ENCODE results near the gene GLT8D1. TPM values are rescaled to one million over a fixed set of nuclear protein-coding genes. Genes with fewer than 3 reads are reported as not detected.

The GLT8D1 gene
- total RNA-seq, 1 experiment from 2014 or later, result 48.2 TPM

GRCh38 chr3:52721730-52722008 lies 16.1 kb upstream of the GLT8D1 start:
- Histone ChIP-seq H3K36me3 (replicated peaks; ENCODE audit: control insufficient read depth, insufficient read depth, low read length) (no peaks in the 10 kb centered on the region; the same call in 1 of the 2 replicates), H3K4me3 (ENCODE audit: insufficient read depth, low read depth, low read length) (no peak overlapping the region), H3K27me3 (ENCODE audit: control insufficient read depth, insufficient read depth, low read length) (no peaks in the 10 kb centered on the region)
- DNase-seq, result no peak

- Histone ChIP-seq H3K36me3 (replicated peaks; ENCODE audit: control insufficient read depth, insufficient read depth, low read length) (no peaks in the 10 kb centered on the region; the same call in 1 of the 2 replicates), H3K4me3 (ENCODE audit: insufficient read depth, low read depth, low read length) (no peak overlapping the region), H3K27me3 (ENCODE audit: control insufficient read depth, insufficient read depth, low read length) (no peaks in the 10 kb centered on the region)
- DNase-seq, result no peak
These were observed 15.6 kb upstream of the GLT8D1 start for GRCh38 chr3:52721002-52721729.

DNA sequence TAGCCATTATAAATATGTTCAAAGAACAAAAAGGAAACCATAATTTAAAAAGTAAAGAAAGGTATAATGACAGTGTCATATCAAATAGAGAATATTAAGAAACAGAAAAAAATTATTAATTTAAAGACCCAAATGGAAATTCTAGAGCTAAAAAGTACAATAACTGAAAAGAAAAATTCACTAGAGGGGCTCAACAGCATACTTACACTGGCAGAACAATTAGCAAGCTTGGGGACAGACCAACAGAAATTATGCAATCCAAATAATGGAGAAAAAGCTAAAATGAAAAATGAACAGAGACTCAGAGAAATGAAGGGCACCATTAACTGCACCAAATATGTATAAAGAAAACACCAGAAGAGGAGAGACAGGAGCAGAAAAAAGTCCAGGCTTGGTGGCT lies 14.0 kb upstream of the GLT8D1 start:
- no peak for DNase-seq
- H3K27me3 ChIP-seq (ENCODE audit: control insufficient read depth, insufficient read depth, low read length), result no peaks in the 10 kb centered on the region
- H3K4me3 ChIP-seq (ENCODE audit: insufficient read depth, low read depth, low read length), result no peak overlapping the region
- no peaks in the 10 kb centered on the region; the same call in 1 of the 2 replicates for H3K36me3 ChIP-seq (replicated peaks; ENCODE audit: control insufficient read depth, insufficient read depth, low read length)

DNA sequence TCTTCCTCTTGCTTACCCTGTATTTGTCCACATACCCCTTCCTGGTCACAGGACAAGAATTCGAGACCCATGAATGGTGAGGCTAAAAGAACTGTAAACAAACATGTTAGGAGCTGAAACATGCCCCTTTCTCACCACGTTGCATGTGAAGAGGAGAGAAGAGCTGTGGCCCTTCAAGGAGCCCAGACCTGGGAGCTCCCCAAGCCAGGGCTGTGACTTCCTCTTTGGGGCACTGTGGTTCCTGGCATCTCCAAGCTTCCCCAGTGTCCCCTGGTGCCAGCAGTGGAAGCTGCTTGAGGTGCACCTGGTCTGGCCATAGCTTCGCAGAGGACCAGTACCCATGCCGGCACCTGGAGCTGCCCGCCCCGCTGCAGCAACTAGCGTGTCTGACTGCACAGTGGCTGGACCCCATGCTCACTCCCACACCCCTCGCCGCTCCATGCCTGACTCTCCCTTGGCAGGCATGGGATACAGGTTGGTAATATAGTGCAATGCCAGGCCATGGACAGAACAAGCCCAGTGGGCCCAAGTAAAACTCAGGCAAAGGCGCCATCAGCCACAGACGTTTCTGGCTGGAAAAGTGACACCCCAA lies 10.2 kb upstream of the GLT8D1 start:
- H3K27me3 ChIP-seq (ENCODE audit: control insufficient read depth, insufficient read depth, low read length), result no peaks in the 10 kb centered on the region
- no peak for DNase-seq
- H3K4me3 ChIP-seq (ENCODE audit: insufficient read depth, low read depth, low read length), result no peak overlapping the region
- peaks cover 2% of the 10 kb centered on the region; the same call in 1 of the 2 replicates for H3K36me3 ChIP-seq (replicated peaks; ENCODE audit: control insufficient read depth, insufficient read depth, low read length)

DNA sequence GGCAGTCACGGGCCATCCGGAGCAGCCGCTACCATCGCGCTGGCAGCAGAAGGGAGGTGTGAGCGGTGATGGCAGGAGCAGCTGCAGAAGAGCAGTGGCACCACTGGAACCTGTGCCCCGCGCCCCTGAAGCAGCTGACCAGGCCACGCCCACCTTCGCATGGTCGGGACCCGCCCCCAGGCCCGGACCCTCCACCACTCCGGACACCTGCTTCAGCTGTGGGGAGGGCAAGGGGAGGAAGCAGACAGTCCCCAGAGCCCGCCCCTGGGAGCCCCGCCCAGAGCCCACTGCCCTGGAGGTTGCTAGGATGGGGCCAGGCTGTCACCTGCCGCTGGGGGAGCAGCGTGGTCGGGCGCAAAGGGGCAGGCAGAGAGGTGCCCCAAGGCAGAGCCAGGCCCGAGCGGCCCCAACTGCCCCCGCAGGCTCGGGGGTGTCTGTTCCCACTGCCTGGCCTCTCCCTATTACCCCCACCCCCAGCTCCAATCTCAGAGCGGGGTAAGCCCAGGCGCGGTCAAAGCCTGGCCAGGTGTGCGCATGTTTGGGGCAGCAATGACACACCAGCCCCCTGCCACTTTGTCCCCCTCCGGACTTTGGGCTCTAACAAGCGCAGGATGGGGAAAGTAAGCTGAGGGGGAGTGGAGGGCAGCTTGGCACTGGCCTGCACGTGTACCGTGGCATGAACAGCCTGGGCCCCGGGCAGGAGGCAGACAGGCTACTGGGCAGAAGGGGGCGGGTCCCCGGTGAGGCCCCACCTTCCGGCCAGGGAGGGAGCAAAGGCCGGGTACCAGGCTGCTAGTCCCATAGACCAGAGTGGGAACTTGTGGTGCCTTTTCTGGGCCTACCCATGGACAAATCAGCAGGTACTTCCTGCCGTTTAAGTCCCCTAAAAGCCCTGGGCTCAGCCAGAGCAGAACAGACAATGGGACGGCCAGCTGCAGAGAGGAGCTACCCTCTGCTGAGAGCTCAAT lies 9.0 kb upstream of the GLT8D1 start:
- peaks cover 2% of the 10 kb centered on the region for H3K36me3 ChIP-seq (replicated peaks; ENCODE audit: control insufficient read depth, insufficient read depth, low read length)
- peak overlapping the region; percentile 50 for H3K4me3 ChIP-seq (ENCODE audit: insufficient read depth, low read depth, low read length)
- H3K27me3 ChIP-seq (ENCODE audit: control insufficient read depth, insufficient read depth, low read length), result no peaks in the 10 kb centered on the region
- peak; percentile 98 for DNase-seq

GRCh38 chr3:52712291-52713212 lies 7.0 kb upstream of the GLT8D1 start:
- no peaks in the 10 kb centered on the region for H3K27me3 ChIP-seq (ENCODE audit: control insufficient read depth, insufficient read depth, low read length)
- no peak for DNase-seq
- peaks cover 4% of the 10 kb centered on the region for H3K36me3 ChIP-seq (replicated peaks; ENCODE audit: control insufficient read depth, insufficient read depth, low read length)
- H3K4me3 ChIP-seq (ENCODE audit: insufficient read depth, low read depth, low read length), result no peak overlapping the region

DNA sequence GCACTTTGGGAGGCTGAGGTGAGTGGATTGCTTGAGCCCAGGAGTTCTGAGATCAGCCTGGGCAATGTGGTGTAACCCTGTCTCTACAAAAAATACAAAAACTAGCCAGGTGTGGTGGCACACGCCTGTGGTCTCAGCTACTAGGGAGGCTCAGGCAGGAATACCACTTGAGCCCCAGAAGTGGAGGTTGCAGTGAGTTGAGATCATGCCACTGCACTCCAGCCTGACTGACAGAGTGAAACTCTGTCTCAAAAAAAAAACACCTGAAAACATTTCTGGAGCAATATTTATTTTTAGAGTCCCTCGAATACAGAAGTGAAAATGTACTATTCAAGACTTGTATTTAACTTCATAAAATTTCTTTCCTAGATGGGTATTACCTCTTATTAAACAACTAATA lies 4.9 kb upstream of the GLT8D1 start:
- Histone ChIP-seq H3K27me3 (ENCODE audit: control insufficient read depth, insufficient read depth, low read length) (no peaks in the 10 kb centered on the region), H3K36me3 (replicated peaks; ENCODE audit: control insufficient read depth, insufficient read depth, low read length) (peaks cover 4% of the 10 kb centered on the region), H3K4me3 (ENCODE audit: insufficient read depth, low read depth, low read length) (no peak overlapping the region)
- DNase-seq, result no peak

DNA sequence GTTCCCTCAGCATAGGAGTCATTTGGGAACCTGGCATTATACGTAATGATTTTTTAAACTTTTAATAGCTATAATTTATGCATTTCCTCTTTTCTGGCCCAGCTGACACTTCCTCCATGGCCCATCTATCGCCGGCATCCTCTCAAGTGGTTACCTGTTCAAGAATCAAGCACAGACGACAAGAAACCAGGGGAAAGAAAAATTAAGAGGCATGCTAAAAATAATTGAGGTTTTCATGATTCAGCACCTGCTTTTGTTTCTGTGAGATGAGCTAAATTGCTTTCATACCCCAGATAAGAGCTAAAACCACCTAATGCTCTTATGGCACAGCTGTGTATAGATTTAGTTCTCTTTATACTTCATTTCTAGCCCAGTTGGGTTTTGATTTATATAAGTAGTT lies 2.0 kb upstream of the GLT8D1 start:
- Histone ChIP-seq H3K27me3 (ENCODE audit: control insufficient read depth, insufficient read depth, low read length) (no peaks in the 10 kb centered on the region), H3K4me3 (ENCODE audit: insufficient read depth, low read depth, low read length) (no peak overlapping the region), H3K36me3 (replicated peaks; ENCODE audit: control insufficient read depth, insufficient read depth, low read length) (peaks cover 4% of the 10 kb centered on the region)
- DNase-seq, result no peak

- Histone ChIP-seq H3K4me3 (ENCODE audit: insufficient read depth, low read depth, low read length) (peak overlapping the region; percentile 94), H3K36me3 (replicated peaks; ENCODE audit: control insufficient read depth, insufficient read depth, low read length) (peaks cover 2% of the 10 kb centered on the region), H3K27me3 (ENCODE audit: control insufficient read depth, insufficient read depth, low read length) (no peaks in the 10 kb centered on the region)
- DNase-seq, result no peak
These were observed 228 bp downstream of the GLT8D1 start for GRCh38 chr3:52705438-52705687.

GRCh38 chr3:52704611-52705437 lies 767 bp downstream of the GLT8D1 start:
- H3K4me3 ChIP-seq (ENCODE audit: insufficient read depth, low read depth, low read length), result peak overlapping the region; percentile 94
- peaks cover 2% of the 10 kb centered on the region for H3K36me3 ChIP-seq (replicated peaks; ENCODE audit: control insufficient read depth, insufficient read depth, low read length)
- no peaks in the 10 kb centered on the region for H3K27me3 ChIP-seq (ENCODE audit: control insufficient read depth, insufficient read depth, low read length)
- peak; percentile 42 for DNase-seq

- DNase-seq, result no peak
- H3K4me3 ChIP-seq (ENCODE audit: insufficient read depth, low read depth, low read length), result no peak overlapping the region
These were observed 2.2 kb downstream of the GLT8D1 start for GRCh38 chr3:52703341-52703740.

DNA sequence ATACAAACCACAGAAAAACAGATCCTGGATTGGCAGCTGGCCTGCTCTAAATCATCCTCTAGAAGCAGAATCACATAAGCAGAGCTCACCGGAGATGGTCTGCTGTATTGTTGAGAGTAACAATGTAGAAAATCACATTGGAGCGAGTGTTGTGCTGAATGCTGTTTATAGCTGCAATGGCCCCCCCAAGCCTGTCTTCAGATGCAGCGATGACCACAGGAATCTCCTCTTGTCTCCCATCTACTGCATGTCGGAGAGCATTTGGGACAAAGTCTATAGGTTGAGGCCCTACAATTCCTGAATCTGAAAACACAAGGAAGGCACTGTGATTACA lies 8.0 kb downstream of the GLT8D1 start:
- Histone ChIP-seq H3K27me3 (ENCODE audit: control insufficient read depth, insufficient read depth, low read length) (no peaks in the 10 kb centered on the region), H3K36me3 (replicated peaks; ENCODE audit: control insufficient read depth, insufficient read depth, low read length) (peaks cover 34% of the 10 kb centered on the region), H3K4me3 (ENCODE audit: insufficient read depth, low read depth, low read length) (no peak overlapping the region)
- no peak for DNase-seq

More at GRCh38 chr3:52703341-52703740, 2.2 kb downstream of the GLT8D1 start:
- no peaks in the 10 kb centered on the region for H3K27me3 ChIP-seq (ENCODE audit: control insufficient read depth, insufficient read depth, low read length)
- peaks cover 2% of the 10 kb centered on the region for H3K36me3 ChIP-seq (replicated peaks; ENCODE audit: control insufficient read depth, insufficient read depth, low read length)

GRCh38 chr3:52696830-52697631 lies 8.6 kb downstream of the GLT8D1 start:
- Histone ChIP-seq H3K4me3 (ENCODE audit: insufficient read depth, low read depth, low read length) (no peak overlapping the region), H3K36me3 (replicated peaks; ENCODE audit: control insufficient read depth, insufficient read depth, low read length) (peaks cover 39% of the 10 kb centered on the region), H3K27me3 (ENCODE audit: control insufficient read depth, insufficient read depth, low read length) (no peaks in the 10 kb centered on the region)
- no peak for DNase-seq

Data from H7 (cell line).